ENCODE measurements around the gene DIS3.

- TF ChIP-seq, protein P1, sequence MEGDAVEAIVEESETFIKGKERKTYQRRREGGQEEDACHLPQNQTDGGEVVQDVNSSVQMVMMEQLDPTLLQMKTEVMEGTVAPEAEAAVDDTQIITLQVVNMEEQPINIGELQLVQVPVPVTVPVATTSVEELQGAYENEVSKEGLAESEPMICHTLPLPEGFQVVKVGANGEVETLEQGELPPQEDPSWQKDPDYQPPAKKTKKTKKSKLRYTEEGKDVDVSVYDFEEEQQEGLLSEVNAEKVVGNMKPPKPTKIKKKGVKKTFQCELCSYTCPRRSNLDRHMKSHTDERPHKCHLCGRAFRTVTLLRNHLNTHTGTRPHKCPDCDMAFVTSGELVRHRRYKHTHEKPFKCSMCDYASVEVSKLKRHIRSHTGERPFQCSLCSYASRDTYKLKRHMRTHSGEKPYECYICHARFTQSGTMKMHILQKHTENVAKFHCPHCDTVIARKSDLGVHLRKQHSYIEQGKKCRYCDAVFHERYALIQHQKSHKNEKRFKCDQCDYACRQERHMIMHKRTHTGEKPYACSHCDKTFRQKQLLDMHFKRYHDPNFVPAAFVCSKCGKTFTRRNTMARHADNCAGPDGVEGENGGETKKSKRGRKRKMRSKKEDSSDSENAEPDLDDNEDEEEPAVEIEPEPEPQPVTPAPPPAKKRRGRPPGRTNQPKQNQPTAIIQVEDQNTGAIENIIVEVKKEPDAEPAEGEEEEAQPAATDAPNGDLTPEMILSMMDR (IDR thresholded peaks at IDR 0.05): no peak
- TF ChIP-seq EP300 (IDR thresholded peaks at IDR 0.05; ENCODE audit: low read depth): no peak
Observed at GRCh38 chr13:72757792-72758535, 23.7 kb downstream of the DIS3 start.

All from transverse colon (tissue), 3 donors.